ENCODE data around the gene TMEM176A.

The TMEM176A gene

DNA sequence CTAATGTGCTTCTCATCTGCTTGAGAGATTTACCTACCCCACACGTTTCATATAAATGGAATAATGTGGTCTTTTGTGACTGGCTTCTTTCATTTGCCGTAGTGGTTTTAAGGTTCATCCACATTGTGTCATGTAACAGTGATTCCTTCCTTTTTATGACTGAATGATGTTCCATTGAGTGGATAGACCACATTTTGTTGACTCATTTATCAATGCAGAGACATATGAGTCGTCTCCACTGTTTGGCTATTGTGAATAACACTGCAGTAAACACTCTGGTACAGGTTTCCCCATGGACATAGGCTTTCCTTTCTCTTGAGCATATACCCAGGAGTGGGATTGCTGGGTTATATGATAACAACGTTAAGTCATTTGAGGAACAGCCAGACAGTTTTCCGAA lies 49.7 kb downstream of the TMEM176A start:
- DNase-seq, result no peak

DNA sequence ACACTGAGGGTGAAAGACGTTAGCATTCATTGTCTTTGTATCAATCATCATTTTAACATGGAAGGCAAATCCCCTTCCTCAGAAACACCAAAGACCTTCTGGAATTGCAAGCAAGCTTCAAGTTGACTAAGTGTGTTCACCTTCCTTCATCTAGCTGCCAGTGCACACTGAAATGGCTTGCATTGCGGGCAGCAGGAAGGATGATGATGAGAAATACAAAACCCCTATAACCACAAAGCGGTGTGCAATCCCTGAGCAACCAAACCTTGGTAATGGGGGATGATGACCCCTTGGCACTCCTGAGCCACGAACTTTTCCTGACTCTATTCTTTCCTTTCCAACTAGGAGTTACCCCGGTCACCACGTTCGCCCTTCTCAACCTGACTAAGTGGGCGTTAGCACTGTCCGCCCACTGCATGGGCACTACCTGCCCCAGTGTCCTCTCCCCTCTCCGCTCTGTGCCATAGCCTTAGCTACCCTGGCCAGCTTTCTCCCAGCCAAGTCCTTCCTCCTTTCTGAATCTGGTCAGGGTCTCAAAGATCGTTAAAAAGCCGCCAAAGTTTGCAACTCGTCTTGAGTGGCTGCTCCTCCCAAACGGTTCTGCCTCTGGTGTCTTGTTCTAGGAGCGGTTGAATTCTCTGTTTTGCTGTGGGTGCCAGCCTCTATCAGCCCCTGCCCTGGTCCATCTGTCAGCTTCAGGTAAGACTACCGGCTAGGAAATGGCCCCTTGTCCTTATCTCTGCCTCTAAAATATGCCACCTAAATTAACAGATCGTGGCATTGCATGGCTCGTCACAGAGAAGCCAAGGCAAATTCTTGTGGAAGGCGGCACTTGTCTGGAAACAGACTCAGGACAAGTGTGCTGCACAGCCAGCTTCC lies 51.2 kb downstream of the TMEM176A start:
- DNase-seq, result no peak

DNA sequence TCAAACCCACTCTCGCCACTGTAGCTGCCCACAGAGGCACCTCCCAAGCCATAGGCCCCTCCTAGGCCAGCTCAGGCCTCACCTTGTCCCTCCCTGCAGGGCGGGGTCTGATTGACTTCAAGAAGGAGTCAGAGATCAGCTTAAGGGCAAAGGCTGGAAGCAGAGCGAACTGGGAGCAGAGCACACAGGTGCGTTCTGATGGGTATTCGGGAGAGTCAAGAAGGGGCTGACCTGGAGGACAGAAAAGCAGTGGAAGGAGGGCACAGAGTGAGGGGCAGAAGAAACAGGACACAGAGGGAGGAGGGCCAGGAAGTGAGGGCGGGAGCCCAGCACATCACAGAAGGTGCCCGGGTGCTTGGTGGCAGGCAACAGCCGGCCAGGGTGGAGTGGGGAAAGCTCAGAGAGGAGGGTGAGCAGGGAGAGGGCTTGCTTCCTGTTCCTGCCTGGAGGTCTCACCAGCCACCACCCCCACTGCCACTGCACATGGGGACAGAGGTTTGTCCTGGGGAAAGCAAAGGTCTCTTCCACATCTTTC lies 51.9 kb downstream of the TMEM176A start, which contains the start of gene AOC1:
Gene AOC1, plus strand, starts transcription at position 147 of the 535 bp plus-strand sequence. CDS start 3,954 bp downstream, outside the sequence.
- DNase-seq, result no peak

DNA sequence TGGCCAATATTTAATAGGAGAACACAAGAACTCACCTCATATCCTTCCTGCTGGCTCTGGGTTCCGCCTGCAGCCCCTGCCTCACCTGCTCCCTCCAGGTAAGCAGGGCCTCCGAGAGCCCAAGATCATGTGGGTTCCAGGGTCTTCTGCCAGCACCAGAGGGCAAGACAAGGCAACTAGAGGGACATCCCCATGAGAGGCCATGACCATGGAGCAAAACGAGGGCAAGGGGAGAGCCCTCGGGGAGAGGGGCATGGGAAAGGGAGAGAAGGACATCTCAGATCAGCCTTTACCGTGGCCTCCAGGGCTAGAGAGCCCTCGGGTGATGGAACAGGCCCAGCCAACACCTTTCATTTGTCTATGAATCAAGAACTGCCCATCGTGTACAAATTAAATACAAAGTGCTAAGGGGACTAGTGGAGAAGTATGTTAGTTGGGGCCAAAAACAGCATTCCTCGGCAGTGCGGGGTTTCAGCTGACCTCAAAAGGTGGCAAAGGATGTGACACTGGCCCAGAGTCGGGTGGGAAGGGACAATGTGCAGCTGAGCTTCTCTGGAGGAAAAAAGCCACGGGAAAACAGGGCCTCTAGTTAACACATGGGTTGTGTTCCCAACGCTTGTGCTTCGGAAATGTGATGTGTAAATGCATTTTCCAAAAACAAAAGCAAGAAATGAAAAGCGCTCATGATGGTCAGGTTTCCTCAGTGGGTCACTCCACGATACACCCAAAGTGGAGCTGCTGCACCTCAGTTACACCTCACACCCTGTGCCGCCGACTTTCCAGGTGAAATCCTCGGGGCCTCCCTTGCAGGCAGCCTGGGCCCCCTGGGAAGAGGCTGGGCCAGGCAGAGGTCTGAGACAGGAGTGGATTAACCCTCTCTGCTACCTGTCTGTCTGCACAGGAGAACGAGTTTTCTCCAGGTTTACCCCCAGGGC lies 53.8 kb downstream of the TMEM176A start:
- DNase-seq, result no peak
